ENCODE results near the gene C9. TPM values are rescaled to one million over a fixed set of nuclear protein-coding genes. Genes with fewer than 3 reads are reported as not detected.

The C9 gene
- total RNA-seq, 4 donors from 2014 or later = 0.12 to 1.1 TPM; not detected in 2

Other genes with a start within 250 kb of the C9 start
- gene FYB1, start 144.9 kb downstream of the C9 start, total RNA-seq = 10 to 100 TPM; 13.2 to 46.2 (median 22.6) TPM
- 100 to 1,000 TPM; 141 to 255 (median 171) TPM for gene DAB2, start 60.5 kb upstream of the C9 start, total RNA-seq